ENCODE results near the gene ITGBL1.

GRCh38 chr13:101449790-101450748 is 2.4 kb upstream of the ITGBL1 start:
- TF ChIP-seq EZH2phosphoT487 (conservative IDR thresholded peaks at IDR 0.05; ENCODE audit: low read length) (no peak), CTCF (IDR thresholded peaks at IDR 0.05; ENCODE audit: insufficient read depth, low read length, poor library complexity, severe bottlenecking) (no peak)
